Embryonic facial prominence (tissue), 1 donor: ENCODE data around the gene SWT1.

Experiments
- DNase-seq: peaks from one replicate; pipeline ENCODE4 v3.0.0-alpha.2; 2016; ENCODE audit errors: extremely low spot score

Gene SWT1

GRCh38 chr1:185156854-185157598 is at the start of gene SWT1, which contains the start of gene TRMT1L:
TSS of gene SWT1 (plus strand) at chr1:185157167. CDS start at chr1:185160842, 3,675 bp downstream.
TSS of gene TRMT1L (minus strand) at chr1:185156953. CDS start at chr1:185156712, 241 bp downstream.
- DNase-seq: peak; percentile 99

- no peak for DNase-seq
Measured at GRCh38 chr1:185108321-185108720, 48.6 kb upstream of the SWT1 start.

- no peak for DNase-seq
Measured at GRCh38 chr1:185110145-185110544, 46.8 kb upstream of the SWT1 start.

GRCh38 chr1:185111873-185112272 is 45.1 kb upstream of the SWT1 start:
- no peak for DNase-seq

- no peak for DNase-seq
Measured at GRCh38 chr1:185112356-185112755, 44.6 kb upstream of the SWT1 start.

GRCh38 chr1:185129708-185130107 is 27.3 kb upstream of the SWT1 start:
- no peak for DNase-seq

- no peak for DNase-seq
Measured at GRCh38 chr1:185132534-185132933, 24.4 kb upstream of the SWT1 start.

GRCh38 chr1:185137896-185138545 is 18.9 kb upstream of the SWT1 start:
- DNase-seq: no peak

- no peak for DNase-seq
Measured at GRCh38 chr1:185139246-185139645, 17.7 kb upstream of the SWT1 start.

GRCh38 chr1:185144233-185144632 is 12.7 kb upstream of the SWT1 start:
- DNase-seq: no peak

- DNase-seq: no peak
Measured at GRCh38 chr1:185151215-185151614, 5.8 kb upstream of the SWT1 start.

GRCh38 chr1:185152187-185152767 is 4.7 kb upstream of the SWT1 start:
- no peak for DNase-seq

- DNase-seq: no peak
Measured at GRCh38 chr1:185154912-185155513, 2.0 kb upstream of the SWT1 start.

- DNase-seq: no peak
Measured at GRCh38 chr1:185155600-185156287, 1.2 kb upstream of the SWT1 start.

GRCh38 chr1:185156288-185156853 is 596 bp upstream of the SWT1 start:
- peak; percentile 46 for DNase-seq

- DNase-seq: no peak
Measured at GRCh38 chr1:185157599-185158412, 839 bp downstream of the SWT1 start.

GRCh38 chr1:185158800-185159199 is 1.8 kb downstream of the SWT1 start:
- DNase-seq: no peak

- DNase-seq: no peak
Measured at GRCh38 chr1:185159966-185160365, 3.0 kb downstream of the SWT1 start.

GRCh38 chr1:185162491-185162890 is 5.5 kb downstream of the SWT1 start:
- no peak for DNase-seq

GRCh38 chr1:185166106-185166505 is 9.1 kb downstream of the SWT1 start:
- no peak for DNase-seq
